Astrocyte (in vitro differentiated cells and primary cell): ENCODE measurements around the gene GMPR2. TPM values are rescaled to one million over a fixed set of nuclear protein-coding genes. Genes with fewer than 3 reads are reported as not detected.

ENCODE experiments used
- DNase-seq: peaks from one replicate; pipeline ENCODE4 v3.0.0-alpha.2; 2010; ENCODE audit warnings: low read depth
- FAIRE-seq: peaks from 2 replicates; lab custom pipeline; 2011; peaks lifted over from hg19 to GRCh38; lab: Jason Lieb, UNC
- H2AFZ ChIP-seq: 2 replicates; pipeline ENCODE4 v1.6.0; 2012; ENCODE audit warnings: low read depth, low read length, inconsistent platforms
- H3K27ac ChIP-seq: 2 replicates; pipeline ENCODE4 v1.5.1; 2011; ENCODE audit warnings: low read depth, low read length, inconsistent platforms
- H3K27me3 ChIP-seq: 2 replicates; pipeline ENCODE4 v1.6.0; 2011; ENCODE audit warnings: low read length, inconsistent platforms; ENCODE audit not compliant: insufficient read depth
- H3K36me3 ChIP-seq: 2 replicates; pipeline ENCODE4 v1.5.1; 2011; ENCODE audit warnings: low read length, inconsistent platforms; ENCODE audit not compliant: insufficient read depth
- H3K4me1 ChIP-seq: 2 replicates; pipeline ENCODE4 v1.5.1; 2011; ENCODE audit warnings: low read length, inconsistent platforms; ENCODE audit not compliant: insufficient read depth
- H3K4me2 ChIP-seq: 2 replicates; pipeline ENCODE4 v1.6.0; 2012; ENCODE audit warnings: low read length, inconsistent platforms
- H3K4me3 ChIP-seq: 2 replicates; pipeline ENCODE4 v1.5.1; 2011; ENCODE audit warnings: low read depth, mild to moderate bottlenecking, low read length, inconsistent platforms; ENCODE audit not compliant: insufficient read depth
- H3K79me2 ChIP-seq: 2 replicates; pipeline ENCODE4 v1.6.0; 2012; ENCODE audit warnings: mild to moderate bottlenecking, low read length, inconsistent platforms; ENCODE audit not compliant: insufficient read depth
- H3K9ac ChIP-seq: 2 replicates; pipeline ENCODE4 v1.6.0; 2012; ENCODE audit warnings: mild to moderate bottlenecking, low read length, inconsistent platforms
- H3K9me3 ChIP-seq: 2 replicates; pipeline ENCODE4 v1.5.1; 2012; ENCODE audit warnings: low read depth, mild to moderate bottlenecking, low read length, inconsistent platforms; ENCODE audit not compliant: insufficient read depth
- H4K20me1 ChIP-seq: 2 replicates; pipeline ENCODE4 v1.6.0; 2012; ENCODE audit warnings: low read length, inconsistent platforms; ENCODE audit not compliant: insufficient read depth
- H3K27ac Mint-ChIP-seq: one replicate; pipeline ENCODE4 v1.8.0; 2021; ENCODE audit warnings: mild to moderate bottlenecking, mixed read lengths; ENCODE audit not compliant: unreplicated experiment
- H3K27me3 Mint-ChIP-seq: one replicate; pipeline ENCODE4 v1.8.0; 2021; ENCODE audit warnings: low read depth, mixed read lengths; ENCODE audit not compliant: unreplicated experiment
- H3K36me3 Mint-ChIP-seq: one replicate; pipeline ENCODE4 v1.8.0; 2021; ENCODE audit warnings: low read depth, mixed read lengths; ENCODE audit not compliant: unreplicated experiment
- H3K4me1 Mint-ChIP-seq: one replicate; pipeline ENCODE4 v1.8.0; 2021; ENCODE audit warnings: low read depth, mixed read lengths; ENCODE audit not compliant: unreplicated experiment
- H3K4me3 Mint-ChIP-seq: one replicate; pipeline ENCODE4 v1.8.0; 2021; ENCODE audit warnings: mild to moderate bottlenecking, moderate library complexity, mixed read lengths; ENCODE audit not compliant: unreplicated experiment
- H3K9me3 Mint-ChIP-seq: one replicate; pipeline ENCODE4 v1.8.0; 2021; ENCODE audit warnings: mild to moderate bottlenecking, mixed read lengths; ENCODE audit not compliant: unreplicated experiment
- CTCF ChIP-seq: IDR thresholded peaks from 2 replicates; pipeline ENCODE4 v1.5.1; 2011; ENCODE audit warnings: low read depth, mild to moderate bottlenecking, inconsistent platforms, low read length, moderate library complexity; ENCODE audit not compliant: insufficient read depth
- EZH2 ChIP-seq: IDR thresholded peaks from 2 replicates; pipeline ENCODE4 v1.6.1; 2012; ENCODE audit warnings: mild to moderate bottlenecking, low read length, inconsistent platforms; ENCODE audit not compliant: insufficient read depth
- total RNA-seq: library from RNA; stranded (reverse); gene quantifications from 2 replicates; pipeline ENCODE4 v1.2.1, GENCODE V29; 2021

The GMPR2 gene
- total RNA-seq, 1 donor from 2014 or later = 66.5 TPM

- H3K4me1 Mint-ChIP-seq = peaks cover 7% of the 10 kb centered on the region
- Histone ChIP-seq H3K4me2 (no peak overlapping the region), H4K20me1 (peaks cover 18% of the 10 kb centered on the region), H3K9me3 (no peaks in the 10 kb centered on the region), H3K4me3 (no peak overlapping the region), H2AFZ (no peak overlapping the region), H3K4me1 (no peaks in the 10 kb centered on the region), H3K9ac (no peak overlapping the region), H3K27me3 (no peaks in the 10 kb centered on the region), H3K36me3 (no peaks in the 10 kb centered on the region), H3K27ac (no peak overlapping the region), H3K79me2 (no peaks in the 10 kb centered on the region)
- H3K27ac Mint-ChIP-seq = no peak overlapping the region
- DNase-seq (no peak), FAIRE-seq (no peak)
- no peaks in the 10 kb centered on the region for H3K9me3 Mint-ChIP-seq
- TF ChIP-seq EZH2 (no peak), CTCF (no peak)
- peaks cover 16% of the 10 kb centered on the region for H3K36me3 Mint-ChIP-seq
- H3K27me3 Mint-ChIP-seq = no peaks in the 10 kb centered on the region
- H3K4me3 Mint-ChIP-seq = no peak overlapping the region
These were observed 45.7 kb downstream of the GMPR2 start for GRCh38 chr14:24278424-24278823.

GRCh38 chr14:24279301-24280186, 46.8 kb downstream of the GMPR2 start:
- no peak overlapping the region for H3K4me3 Mint-ChIP-seq
- no peaks in the 10 kb centered on the region for H3K79me2 ChIP-seq
- peaks cover 18% of the 10 kb centered on the region for H4K20me1 ChIP-seq
- no peak for TF ChIP-seq CTCF
- no peak for TF ChIP-seq EZH2
- H3K4me1 ChIP-seq = no peaks in the 10 kb centered on the region
- no peaks in the 10 kb centered on the region for H3K9me3 ChIP-seq
- no peaks in the 10 kb centered on the region for H3K9me3 Mint-ChIP-seq
- no peaks in the 10 kb centered on the region for H3K36me3 ChIP-seq
- H3K9ac ChIP-seq = no peak overlapping the region
- no peak overlapping the region for H3K4me2 ChIP-seq
- no peak overlapping the region for H3K4me3 ChIP-seq
- H3K36me3 Mint-ChIP-seq = peaks cover 19% of the 10 kb centered on the region
- peaks cover 7% of the 10 kb centered on the region for H3K4me1 Mint-ChIP-seq
- H3K27me3 ChIP-seq = no peaks in the 10 kb centered on the region
- no peak for FAIRE-seq
- no peak for DNase-seq
- no peak overlapping the region for H3K27ac ChIP-seq
- H2AFZ ChIP-seq = no peak overlapping the region
- no peak overlapping the region for H3K27ac Mint-ChIP-seq
- no peaks in the 10 kb centered on the region for H3K27me3 Mint-ChIP-seq
